Measurements from ENCODE around the gene DRG2. TPM values are rescaled to one million over a fixed set of nuclear protein-coding genes. Genes with fewer than 3 reads are reported as not detected.

Gene DRG2
- total and polyA plus RNA-seq, 7 donors: 23.7 to 33.5 (median 29.7) TPM

DNA sequence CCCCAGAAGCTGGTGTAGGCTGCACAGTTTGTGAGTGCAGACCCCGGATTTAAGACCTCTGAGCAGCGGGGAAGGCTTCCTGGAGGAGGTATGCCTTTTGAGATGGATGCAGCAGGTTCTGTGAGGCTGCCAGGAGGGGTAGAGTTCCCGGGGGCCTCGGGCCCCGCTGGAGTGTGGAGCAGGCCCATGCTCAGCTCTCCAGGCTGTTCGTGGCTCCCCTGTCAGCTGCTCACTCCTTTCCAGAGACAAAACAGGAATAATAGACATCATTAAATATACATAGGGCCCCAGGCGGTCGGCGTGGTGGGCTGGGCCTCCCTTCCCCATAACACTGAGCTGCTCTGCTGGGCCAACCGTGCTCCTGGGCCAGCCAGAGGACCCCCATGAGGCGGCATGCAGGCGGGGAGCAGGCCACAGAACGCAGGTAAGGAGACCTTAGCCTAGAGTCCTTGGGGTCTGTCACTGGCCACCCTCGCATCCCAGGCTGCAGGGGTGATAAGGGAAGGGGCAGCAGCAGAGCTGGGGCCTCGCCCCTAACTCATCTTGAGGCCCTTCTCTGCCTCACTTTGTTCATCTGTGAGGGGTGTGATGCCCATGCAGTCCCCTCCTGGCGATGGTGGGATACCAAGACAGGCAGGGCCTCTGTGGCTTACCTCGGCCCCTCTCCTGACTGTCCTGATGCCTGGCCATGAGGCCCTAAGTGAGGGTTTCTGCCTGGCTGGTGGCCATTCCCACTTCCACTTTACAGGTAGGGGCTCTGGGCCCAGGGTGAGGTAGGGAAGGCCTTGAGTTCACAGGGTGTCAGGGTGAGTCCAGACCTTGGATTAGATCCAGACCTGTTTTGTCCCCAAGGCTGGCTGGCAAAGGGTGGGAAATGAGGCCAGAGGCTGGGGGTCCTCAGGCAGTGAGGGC lies 20.9 kb downstream of the DRG2 start, which contains the start of gene MYO15A:
Gene MYO15A, plus strand, starts transcription at position 356 of the 912 bp plus-strand sequence. CDS start 10,045 bp downstream, outside the sequence.
- 77 to 78% (median 77%) methylated on average over 17 of the region's 17 CpGs for WGBS, 3 donors
- peaks cover 0 to 40% of the 10 kb centered on the region in 2 donors for H3K36me3 ChIP-seq (ENCODE audit: insufficient read depth in 1 of 2, low read depth in 1 of 2)
- TF ChIP-seq, protein P1, sequence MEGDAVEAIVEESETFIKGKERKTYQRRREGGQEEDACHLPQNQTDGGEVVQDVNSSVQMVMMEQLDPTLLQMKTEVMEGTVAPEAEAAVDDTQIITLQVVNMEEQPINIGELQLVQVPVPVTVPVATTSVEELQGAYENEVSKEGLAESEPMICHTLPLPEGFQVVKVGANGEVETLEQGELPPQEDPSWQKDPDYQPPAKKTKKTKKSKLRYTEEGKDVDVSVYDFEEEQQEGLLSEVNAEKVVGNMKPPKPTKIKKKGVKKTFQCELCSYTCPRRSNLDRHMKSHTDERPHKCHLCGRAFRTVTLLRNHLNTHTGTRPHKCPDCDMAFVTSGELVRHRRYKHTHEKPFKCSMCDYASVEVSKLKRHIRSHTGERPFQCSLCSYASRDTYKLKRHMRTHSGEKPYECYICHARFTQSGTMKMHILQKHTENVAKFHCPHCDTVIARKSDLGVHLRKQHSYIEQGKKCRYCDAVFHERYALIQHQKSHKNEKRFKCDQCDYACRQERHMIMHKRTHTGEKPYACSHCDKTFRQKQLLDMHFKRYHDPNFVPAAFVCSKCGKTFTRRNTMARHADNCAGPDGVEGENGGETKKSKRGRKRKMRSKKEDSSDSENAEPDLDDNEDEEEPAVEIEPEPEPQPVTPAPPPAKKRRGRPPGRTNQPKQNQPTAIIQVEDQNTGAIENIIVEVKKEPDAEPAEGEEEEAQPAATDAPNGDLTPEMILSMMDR (IDR thresholded peaks at IDR 0.05): no peak
- no peak for DNase-seq
- ATAC-seq: no peak
- no peak within 1 kb of the TSS for H3K27ac ChIP-seq
- no peak within 1 kb of the TSS for H3K4me3 ChIP-seq
- no peaks in the 10 kb centered on the region for H3K4me1 ChIP-seq
- intact Hi-C loops (cut with DNase I): no loop called here
- H3K9me3 ChIP-seq: no peaks in the 10 kb centered on the region
- H3K27me3 ChIP-seq (ENCODE audit: insufficient read depth in 3 of 3, low read length in 2 of 3): no peaks in the 10 kb centered on the region

DNA sequence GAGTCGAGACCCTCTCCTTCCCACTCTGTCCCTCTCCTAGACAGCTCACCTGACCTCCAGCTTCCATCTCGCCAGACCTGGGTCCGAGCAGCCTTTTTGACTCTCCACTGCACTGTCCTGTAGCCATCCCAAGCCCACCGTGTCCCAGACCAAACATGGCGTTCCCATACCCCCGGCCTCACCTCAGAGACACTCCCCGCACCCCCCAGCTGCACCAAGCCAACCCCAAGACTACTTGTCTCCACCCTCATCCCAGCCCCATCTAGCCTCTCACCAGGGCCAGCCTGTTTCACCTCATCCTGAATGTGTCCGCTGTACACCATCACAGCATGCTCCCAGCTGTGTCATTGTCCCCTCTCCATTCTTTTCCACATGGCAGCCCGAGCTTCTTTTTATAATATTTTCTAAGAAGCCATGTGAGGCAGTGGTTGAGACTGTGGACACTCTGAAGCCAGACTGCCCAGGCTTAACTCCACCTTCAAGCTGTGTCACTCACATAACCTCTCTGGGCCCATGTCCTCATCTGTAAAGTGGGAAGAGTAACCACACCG lies 22.3 kb downstream of the DRG2 start:
- 75 to 81% (median 75%) methylated on average over 10 of the region's 10 CpGs for WGBS, 3 donors
- TF ChIP-seq, protein P1 (IDR thresholded peaks at IDR 0.05): no peak
- no peaks in the 10 kb centered on the region for H3K9me3 ChIP-seq

GRCh38 chr17:18110636-18111145 lies 22.9 kb downstream of the DRG2 start:
- intact Hi-C loops (cut with DNase I): no loop called here
- Histone ChIP-seq H3K4me1 (no peaks in the 10 kb centered on the region), H3K27me3 (ENCODE audit: insufficient read depth in 3 of 3, low read length in 2 of 3) (no peaks in the 10 kb centered on the region), H3K27ac (no peak overlapping the region), H3K36me3 (ENCODE audit: insufficient read depth in 1 of 2, low read depth in 1 of 2) (peaks cover 0 to 20% of the 10 kb centered on the region in 2 donors), H3K9me3 (no peaks in the 10 kb centered on the region), H3K4me3 (no peak overlapping the region)
- WGBS, 3 donors: 68 to 91% (median 83%) methylated on average over 4 of the region's 4 CpGs
- DNase-seq (no peak), ATAC-seq (no peak)
- TF ChIP-seq, protein P1 (IDR thresholded peaks at IDR 0.05): no peak

More for the DNA sequence above, 22.3 kb downstream of the DRG2 start:
- H3K4me1 ChIP-seq: no peaks in the 10 kb centered on the region
- no peak for DNase-seq
- H3K27me3 ChIP-seq (ENCODE audit: insufficient read depth in 3 of 3, low read length in 2 of 3): no peaks in the 10 kb centered on the region
- intact Hi-C loops (cut with DNase I): no loop called here
- peaks cover 0 to 27% of the 10 kb centered on the region in 2 donors for H3K36me3 ChIP-seq (ENCODE audit: insufficient read depth in 1 of 2, low read depth in 1 of 2)
- no peak overlapping the region for H3K4me3 ChIP-seq
- no peak overlapping the region for H3K27ac ChIP-seq
- peak in 1 of 4 donors; percentile 5 for ATAC-seq

- TF ChIP-seq, protein P1 (IDR thresholded peaks at IDR 0.05): no peak
- intact Hi-C loops (cut with DNase I): no loop called here
- no peak overlapping the region for H3K4me3 ChIP-seq
- no peak for DNase-seq
- no peaks in the 10 kb centered on the region for H3K4me1 ChIP-seq
- WGBS, 3 donors: 34 to 54% (median 42%) methylated on average over 6 of the region's 6 CpGs
- no peaks in the 10 kb centered on the region for H3K9me3 ChIP-seq
- peaks cover 0 to 12% of the 10 kb centered on the region in 2 donors for H3K36me3 ChIP-seq (ENCODE audit: insufficient read depth in 1 of 2, low read depth in 1 of 2)
- peak; percentile 49 to 88 (median 68) for ATAC-seq
- H3K27ac ChIP-seq: peak overlapping the region; percentile 63
- no peaks in the 10 kb centered on the region for H3K27me3 ChIP-seq (ENCODE audit: insufficient read depth in 3 of 3, low read length in 2 of 3)
Measured at GRCh38 chr17:18111330-18111971, 23.7 kb downstream of the DRG2 start.
